Neural progenitor cell (in vitro differentiated cells): Measurements from ENCODE around the gene ZNF862.

Experiments
- CTCF ChIP-seq: fragments of 200-600 bp; sonication (generic); IDR thresholded peaks from 2 replicates; pipeline ENCODE4 v1.5.1; 2017; ENCODE audit warnings: antibody characterized with exemption, mild to moderate bottlenecking
- EZH2 ChIP-seq: fragments of 200-600 bp; sonication (generic); IDR thresholded peaks from 2 replicates; pipeline ENCODE4 v1.6.1; 2017; ENCODE audit warnings: antibody characterized with exemption, mild to moderate bottlenecking, moderate library complexity

GRCh38 chr7:149869291-149869650 lies 31.1 kb downstream of the ZNF862 start:
- TF ChIP-seq EZH2 (no peak), CTCF (no peak)
